HG02885 (cell line): ENCODE results near the gene IGSF3.

Experiments used
- ATAC-seq: cut with Tn5 transposase; IDR thresholded peaks from one replicate; pipeline ENCODE4 v1.9.1; 2021; ENCODE audit warnings: mild to moderate bottlenecking; ENCODE audit not compliant: unreplicated experiment, poor library complexity

Gene IGSF3

GRCh38 chr1:116690396-116690848 lies 22.9 kb upstream of the IGSF3 start:
- no peak for ATAC-seq

GRCh38 chr1:116686723-116687352 lies 19.3 kb upstream of the IGSF3 start:
- no peak for ATAC-seq

- no peak for ATAC-seq
Measured at GRCh38 chr1:116686175-116686574, 18.6 kb upstream of the IGSF3 start.

DNA sequence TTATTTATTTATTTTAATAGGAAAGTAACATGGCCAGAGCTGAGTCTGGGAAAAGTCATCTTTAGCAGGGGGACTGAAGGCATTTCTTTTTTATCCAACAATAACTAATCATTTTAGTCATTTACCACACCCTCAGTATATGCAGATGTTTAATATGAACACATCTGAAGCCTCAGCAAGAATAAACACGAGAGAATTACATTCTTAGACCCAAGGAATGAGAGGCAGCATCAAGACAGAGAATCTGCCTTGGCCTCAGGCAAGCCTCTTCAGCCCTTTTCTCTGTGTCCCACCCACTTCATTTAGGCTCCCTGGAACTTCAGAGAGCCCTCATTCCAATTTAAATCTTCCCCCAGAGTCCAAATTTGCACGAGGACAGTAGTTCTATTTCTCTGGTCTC lies 17.0 kb upstream of the IGSF3 start:
- no peak for ATAC-seq

DNA sequence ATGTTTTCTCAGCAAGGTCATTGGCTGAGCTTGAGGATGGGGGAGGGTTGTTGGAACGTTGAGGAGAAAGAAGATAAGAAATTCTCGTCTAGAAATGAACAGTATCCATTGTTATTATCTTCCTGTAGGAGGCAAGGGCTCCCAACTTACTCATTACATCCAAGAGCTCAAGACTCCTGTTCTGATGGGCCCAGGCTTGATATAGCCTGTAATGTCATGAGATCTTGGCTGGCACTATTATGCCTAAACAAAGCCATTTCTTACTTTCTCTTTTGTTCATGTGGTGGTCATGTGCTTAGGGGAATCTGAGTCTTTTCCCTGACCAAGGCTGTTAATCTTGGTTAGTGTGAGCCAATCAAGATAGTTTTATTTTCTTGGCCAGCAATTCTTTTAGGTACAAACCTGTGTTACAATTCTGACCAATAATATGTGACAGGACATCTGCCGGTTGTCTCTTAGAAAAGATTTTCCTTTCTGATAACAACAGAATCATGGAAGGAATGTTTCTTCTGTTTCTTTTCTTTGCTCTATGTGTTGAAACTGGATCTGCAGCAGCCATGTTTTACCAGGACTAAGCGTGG lies 15.2 kb upstream of the IGSF3 start:
- ATAC-seq, result no peak

DNA sequence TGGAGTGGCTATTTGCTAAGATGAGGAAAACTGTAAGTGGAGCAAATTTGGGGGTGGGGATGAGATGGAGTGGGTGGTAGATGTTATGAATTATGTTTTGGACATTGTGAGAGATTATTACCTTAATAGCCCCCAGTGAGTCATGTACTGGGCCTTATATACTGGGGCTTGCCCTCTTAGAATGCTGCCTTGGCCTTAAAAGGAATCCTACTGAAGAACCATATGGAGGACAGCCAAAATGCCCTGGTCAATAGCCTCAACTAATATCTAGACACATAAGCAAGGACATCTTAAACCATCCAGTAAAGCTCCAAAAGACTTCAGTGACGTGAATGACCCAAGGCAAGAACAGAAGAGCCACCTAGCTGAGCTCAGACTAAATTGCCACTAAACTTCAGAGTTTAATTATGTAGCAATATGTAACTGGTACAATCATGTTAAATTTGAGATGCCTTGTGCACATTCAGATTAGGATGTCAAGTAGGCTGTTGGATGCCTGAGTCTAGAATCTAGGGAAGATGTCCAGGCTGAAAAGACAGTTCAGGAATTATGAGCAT lies 13.9 kb upstream of the IGSF3 start:
- no peak for ATAC-seq

DNA sequence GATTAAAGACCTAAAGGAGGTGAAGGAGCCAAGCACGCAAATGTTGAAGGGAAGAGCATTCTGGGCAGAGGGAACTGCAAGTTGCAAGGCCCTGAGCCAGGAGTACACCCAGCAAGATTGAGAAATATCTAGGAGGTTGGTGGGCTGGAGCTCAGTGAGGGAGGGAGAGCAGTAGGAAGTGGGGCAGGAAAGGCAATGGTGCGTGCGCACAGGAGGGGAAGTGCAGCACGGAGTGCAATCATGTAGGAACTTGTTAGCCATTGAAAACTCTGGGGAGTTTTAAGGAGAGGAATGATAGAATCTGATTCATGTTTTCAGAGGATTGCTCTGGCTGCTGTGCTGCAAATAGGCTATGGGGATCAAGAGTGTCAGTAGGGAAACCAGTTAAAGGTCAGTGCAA lies 13.2 kb upstream of the IGSF3 start:
- ATAC-seq, result no peak

GRCh38 chr1:116679828-116680628 lies 12.5 kb upstream of the IGSF3 start:
- no peak for ATAC-seq

DNA sequence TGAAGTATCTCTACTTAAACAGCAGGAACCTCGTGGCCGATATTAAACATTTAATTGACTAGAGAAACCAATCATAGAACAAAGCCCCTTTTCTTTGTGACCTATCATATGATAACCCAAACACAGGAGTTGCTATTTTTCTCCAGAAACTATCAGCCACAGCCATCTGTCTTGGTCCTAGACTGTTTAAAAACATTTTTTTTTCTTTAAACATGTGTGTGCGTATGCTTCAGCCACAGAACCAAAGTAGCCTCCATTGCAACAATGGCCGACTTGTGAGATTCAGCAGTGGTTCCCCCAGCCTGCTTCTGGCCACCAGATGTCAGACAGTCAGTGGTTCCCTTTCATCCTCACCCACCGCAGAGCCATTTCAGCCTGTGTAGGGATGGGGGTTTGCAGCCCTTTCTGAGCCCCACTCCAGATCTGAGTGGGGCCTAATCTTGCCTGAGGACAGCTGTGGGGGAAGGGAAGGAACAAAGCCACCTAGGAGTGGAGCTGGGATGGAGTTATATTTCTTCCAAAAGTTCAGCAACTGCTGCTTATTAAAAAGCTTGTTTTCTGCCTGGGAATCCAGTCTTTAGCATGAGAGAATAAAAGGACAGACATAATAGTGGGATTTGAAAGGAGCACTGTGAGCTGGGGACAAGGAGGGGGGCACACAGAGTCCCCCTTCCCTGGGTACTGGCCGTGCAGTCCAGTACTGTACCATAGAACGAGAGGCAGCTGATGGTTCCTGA lies 11.7 kb upstream of the IGSF3 start:
- ATAC-seq, result no peak

DNA sequence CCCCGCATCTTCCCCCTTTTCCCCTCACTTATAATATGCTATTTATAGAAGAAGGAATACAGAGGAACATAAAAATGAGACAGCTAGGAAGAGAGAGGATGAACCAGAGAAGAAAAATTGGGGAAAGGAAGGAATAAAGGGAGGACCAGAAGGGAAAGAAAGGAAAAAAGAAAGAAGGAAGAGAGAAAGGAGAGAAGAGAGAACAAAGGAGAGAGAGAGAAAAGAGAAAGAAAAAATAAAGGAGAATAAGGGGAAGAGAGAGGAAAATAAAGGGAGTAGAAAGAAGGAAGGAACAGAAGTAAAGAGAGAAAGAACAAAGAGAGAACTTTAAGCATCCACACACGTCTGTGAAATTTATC lies 11.2 kb upstream of the IGSF3 start:
- no peak for ATAC-seq

- no peak for ATAC-seq
Measured at GRCh38 chr1:116677474-116678062, 10.0 kb upstream of the IGSF3 start.

DNA sequence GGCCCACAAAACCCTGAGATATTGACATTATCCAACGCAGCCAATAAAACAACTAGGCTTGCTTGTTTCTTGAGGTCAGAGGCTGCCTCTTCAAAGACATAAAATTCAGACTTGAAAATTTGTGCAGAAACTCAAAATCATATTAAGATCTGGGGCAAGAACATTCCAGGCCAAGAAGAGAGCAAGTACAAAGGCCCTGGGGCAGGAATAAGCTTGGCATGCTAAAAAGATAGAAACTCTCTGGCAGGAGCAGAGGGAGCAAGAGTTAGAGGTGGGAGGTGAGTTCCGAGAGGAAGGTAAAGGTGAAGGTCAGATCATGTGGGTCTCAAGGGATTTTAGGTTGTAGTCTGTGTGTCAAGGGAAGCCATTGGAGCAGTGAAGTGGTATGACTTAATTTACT lies 8.8 kb upstream of the IGSF3 start:
- no peak for ATAC-seq

- no peak for ATAC-seq
Measured at GRCh38 chr1:116674751-116675150, 7.2 kb upstream of the IGSF3 start.

GRCh38 chr1:116674011-116674531 lies 6.5 kb upstream of the IGSF3 start:
- ATAC-seq, result no peak

GRCh38 chr1:116671912-116672311 lies 4.4 kb upstream of the IGSF3 start:
- no peak for ATAC-seq

DNA sequence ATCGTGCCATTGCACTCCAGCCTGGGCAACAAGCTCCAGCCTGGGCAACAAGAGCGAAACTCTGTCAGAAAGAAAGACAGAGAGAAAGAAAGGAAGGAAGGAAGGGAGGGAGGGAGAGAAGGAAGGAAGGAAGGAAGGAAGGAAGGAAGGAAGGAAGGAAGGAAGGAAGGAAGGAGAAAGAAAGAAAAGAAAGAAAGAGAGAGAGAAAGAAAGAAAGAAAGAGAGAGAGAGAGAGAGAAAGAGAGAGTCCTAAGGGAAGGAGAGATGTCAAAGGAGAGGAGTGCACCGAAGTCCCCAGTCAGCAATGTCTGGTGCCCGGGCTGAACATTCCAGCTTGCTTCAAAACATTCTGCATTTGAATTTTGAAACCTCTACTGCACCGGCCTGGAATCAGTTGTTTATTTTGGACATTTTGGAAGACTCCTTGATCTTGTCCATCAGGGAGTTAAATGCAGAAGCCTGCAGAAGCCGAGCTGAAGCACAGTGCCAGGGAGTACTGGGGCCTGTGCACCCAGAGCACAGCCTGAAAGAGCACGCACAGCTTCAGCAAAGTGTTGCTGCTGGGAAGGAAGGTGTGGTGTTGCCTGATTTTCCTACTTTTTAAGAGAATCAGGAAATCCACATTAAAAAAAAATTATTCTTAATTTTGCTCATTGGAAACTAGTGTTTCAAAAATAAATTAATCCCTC lies 3.7 kb upstream of the IGSF3 start:
- ATAC-seq, result no peak

DNA sequence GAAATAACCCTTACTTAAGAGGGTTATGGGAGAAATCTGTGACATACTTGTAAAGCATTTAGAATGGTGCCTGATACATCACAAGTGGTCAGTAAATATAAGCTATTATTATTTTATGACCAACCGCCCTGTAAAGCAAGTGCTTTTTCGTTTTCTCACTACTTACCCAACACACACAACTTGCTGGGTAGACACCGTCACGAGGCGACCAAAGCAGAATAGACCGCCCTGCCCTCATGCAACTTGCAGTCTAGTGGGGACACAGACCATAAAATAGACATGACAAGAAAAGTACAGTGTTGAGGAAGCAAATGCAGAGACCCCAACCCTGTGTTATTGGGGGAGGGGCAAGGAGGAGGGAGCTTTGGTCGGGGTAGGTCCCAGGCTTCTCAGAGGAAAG lies 744 bp upstream of the IGSF3 start:
- no peak for ATAC-seq

DNA sequence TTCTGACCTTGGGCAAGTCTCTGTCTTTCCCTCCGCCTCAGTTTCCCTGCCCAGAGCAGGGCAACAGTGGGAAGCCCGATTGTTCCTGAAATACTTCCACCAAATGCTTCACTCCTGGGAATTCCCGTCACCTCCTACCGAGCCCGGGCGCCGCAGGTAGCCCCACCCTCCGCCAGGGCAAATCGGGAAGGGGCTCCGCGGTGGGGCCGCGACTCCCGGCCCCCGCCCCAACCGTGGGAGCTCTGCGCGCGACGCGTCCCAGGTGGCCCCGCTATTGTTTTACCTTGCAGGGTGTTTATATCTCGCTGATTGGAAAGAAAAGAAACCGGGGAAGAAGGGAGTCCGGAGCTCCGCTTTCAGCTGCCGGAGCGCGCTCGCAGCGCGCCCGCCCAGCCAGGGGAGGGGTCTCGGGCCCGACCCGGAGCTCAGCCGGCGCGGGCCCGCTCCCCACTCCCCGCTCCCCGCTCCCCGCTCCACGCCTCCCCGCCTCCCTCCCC lies 407 bp downstream of the IGSF3 start:
- ATAC-seq, result peak; percentile 16
